Measurements from ENCODE around the gene MUC21. TPM values are rescaled to one million over a fixed set of nuclear protein-coding genes. Genes with fewer than 3 reads are reported as not detected.

Gene MUC21
- total RNA-seq = not detected
- long read RNA-seq, donor 1 = 0 reads
- long read RNA-seq, donor 2 = 0 reads

- intact Hi-C loops (cut with DNase I) = no loop called here
- DNase-seq (ENCODE audit: low spot score) = no peak
Observed at GRCh38 chr6:30983439-30983838, at the start of gene MUC21. MUC21 (plus strand) TSS chr6:30983718; CDS start chr6:30983959, 241 bp downstream.

GRCh38 chr6:30935018-30935417, 48.5 kb upstream of the MUC21 start:
- intact Hi-C loops (cut with DNase I) = no loop called here
- DNase-seq (ENCODE audit: low spot score) = peak; percentile 22

GRCh38 chr6:30937265-30937664, 46.3 kb upstream of the MUC21 start:
- intact Hi-C loops (cut with DNase I) = no loop called here
- DNase-seq (ENCODE audit: low spot score) = peak; percentile 56

- no peak for DNase-seq (ENCODE audit: low spot score)
- intact Hi-C loops (cut with DNase I) = no loop called here
Observed at GRCh38 chr6:30938730-30939129, 44.8 kb upstream of the MUC21 start.

GRCh38 chr6:30939473-30939872, 44.0 kb upstream of the MUC21 start:
- no peak for DNase-seq (ENCODE audit: low spot score)
- intact Hi-C loops (cut with DNase I) = no loop called here

- intact Hi-C loops (cut with DNase I) = no loop called here
- peak; percentile 44 for DNase-seq (ENCODE audit: low spot score)
Observed at GRCh38 chr6:30940361-30940986, 43.0 kb upstream of the MUC21 start, which contains the start of gene MUCL3. MUCL3 (plus strand) TSS chr6:30940973; CDS start chr6:30941000, 27 bp downstream.

GRCh38 chr6:30942338-30943060, 41.0 kb upstream of the MUC21 start:
- DNase-seq (ENCODE audit: low spot score) = peak; percentile 85
- intact Hi-C loops (cut with DNase I) = no loop called here

GRCh38 chr6:30944051-30944450, 39.5 kb upstream of the MUC21 start:
- intact Hi-C loops (cut with DNase I) = no loop called here
- DNase-seq (ENCODE audit: low spot score) = peak; percentile 43

- peak; percentile 20 for DNase-seq (ENCODE audit: low spot score)
- intact Hi-C loops (cut with DNase I) = no loop called here
Observed at GRCh38 chr6:30945281-30945680, 38.2 kb upstream of the MUC21 start.

GRCh38 chr6:30947231-30947630, 36.3 kb upstream of the MUC21 start:
- intact Hi-C loops (cut with DNase I) = no loop called here
- DNase-seq (ENCODE audit: low spot score) = no peak

GRCh38 chr6:30948811-30949210, 34.7 kb upstream of the MUC21 start:
- intact Hi-C loops (cut with DNase I) = no loop called here
- no peak for DNase-seq (ENCODE audit: low spot score)

GRCh38 chr6:30951907-30952469, 31.5 kb upstream of the MUC21 start:
- intact Hi-C loops (cut with DNase I) = no loop called here
- no peak for DNase-seq (ENCODE audit: low spot score)

- DNase-seq (ENCODE audit: low spot score) = no peak
- intact Hi-C loops (cut with DNase I) = no loop called here
Observed at GRCh38 chr6:30954631-30955366, 28.7 kb upstream of the MUC21 start.

- intact Hi-C loops (cut with DNase I) = no loop called here
- DNase-seq (ENCODE audit: low spot score) = peak; percentile 92
Observed at GRCh38 chr6:30955367-30956042, 28.0 kb upstream of the MUC21 start.

GRCh38 chr6:30957716-30958115, 25.8 kb upstream of the MUC21 start:
- no peak for DNase-seq (ENCODE audit: low spot score)
- intact Hi-C loops (cut with DNase I) = no loop called here

- intact Hi-C loops (cut with DNase I) = no loop called here
- DNase-seq (ENCODE audit: low spot score) = no peak
Observed at GRCh38 chr6:30960907-30961673, 22.4 kb upstream of the MUC21 start.

GRCh38 chr6:30962716-30963115, 20.8 kb upstream of the MUC21 start:
- intact Hi-C loops (cut with DNase I) = no loop called here
- no peak for DNase-seq (ENCODE audit: low spot score)

- intact Hi-C loops (cut with DNase I) = no loop called here
- DNase-seq (ENCODE audit: low spot score) = no peak
Observed at GRCh38 chr6:30963641-30964040, 19.9 kb upstream of the MUC21 start.

GRCh38 chr6:30964075-30964474, 19.4 kb upstream of the MUC21 start:
- no peak for DNase-seq (ENCODE audit: low spot score)
- intact Hi-C loops (cut with DNase I) = no loop called here

All from posterior vena cava (tissue), 2 donors.